ENCODE data around the gene HARBI1.

Gene HARBI1

DNA sequence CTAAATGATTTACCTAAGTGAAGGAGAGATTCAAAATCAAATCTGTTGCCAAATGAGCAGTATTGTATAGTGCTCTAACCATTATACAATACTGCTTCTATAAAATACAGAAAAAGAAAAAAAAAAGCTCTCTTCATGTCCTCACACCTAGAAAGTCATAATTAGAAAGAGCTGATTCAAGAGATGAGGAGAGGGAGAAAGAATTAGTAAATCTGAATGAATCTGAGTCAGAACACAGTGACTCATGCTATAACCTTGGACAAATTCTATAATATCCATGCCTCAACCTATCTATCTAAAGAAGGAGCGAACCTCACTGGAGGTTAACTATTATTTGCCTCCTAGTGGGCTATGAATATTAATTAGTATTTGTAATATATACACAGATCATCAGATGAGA, 52.6 kb downstream of the HARBI1 start:
- Histone ChIP-seq H3K27me3 (ENCODE audit: control insufficient read depth, insufficient read depth, low read length) (no peaks in the 10 kb centered on the region), H3K27ac (no peak overlapping the region), H3K36me3 (ENCODE audit: control insufficient read depth, insufficient read depth, low read length) (no peaks in the 10 kb centered on the region), H3K9me3 (ENCODE audit: control insufficient read depth, low read length) (no peaks in the 10 kb centered on the region), H3K4me3 (ENCODE audit: low read depth, low read length) (no peak overlapping the region), H3K4me1 (peaks cover 4% of the 10 kb centered on the region), H2AFZ (no peak overlapping the region), H3K9ac (no peak overlapping the region), H3K4me2 (ENCODE audit: low read length) (no peak overlapping the region), H3K79me2 (peaks cover 21% of the 10 kb centered on the region)
- no peak for TF ChIP-seq CTCF (IDR thresholded peaks at IDR 0.05)

DNA sequence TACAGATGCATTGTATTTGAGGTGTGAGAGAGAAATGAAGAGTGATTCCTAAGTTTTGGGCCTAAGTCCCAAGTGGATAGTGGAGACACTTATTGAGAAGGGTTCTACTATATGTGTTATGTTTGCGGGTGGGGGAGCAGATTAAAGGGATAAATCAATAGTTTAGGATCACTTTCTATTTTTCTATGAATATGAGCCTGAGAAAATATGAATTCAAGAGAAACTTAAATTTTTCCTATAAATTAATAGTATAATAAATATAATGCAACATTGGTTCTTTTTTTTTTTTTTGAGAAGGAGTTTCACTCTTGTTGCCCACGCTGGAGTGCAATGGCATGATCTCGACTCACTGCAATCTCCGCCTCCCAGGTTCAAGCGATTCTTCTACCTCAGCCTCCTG, 54.5 kb downstream of the HARBI1 start:
- TF ChIP-seq CTCF (IDR thresholded peaks at IDR 0.05), result no peak
- Histone ChIP-seq H3K79me2 (peaks cover 28% of the 10 kb centered on the region), H3K4me1 (peaks cover 7% of the 10 kb centered on the region), H3K4me2 (ENCODE audit: low read length) (no peak overlapping the region), H3K4me3 (ENCODE audit: low read depth, low read length) (no peak overlapping the region), H3K36me3 (ENCODE audit: control insufficient read depth, insufficient read depth, low read length) (no peaks in the 10 kb centered on the region), H3K27ac (no peak overlapping the region), H3K9me3 (ENCODE audit: control insufficient read depth, low read length) (no peaks in the 10 kb centered on the region), H2AFZ (no peak overlapping the region), H3K9ac (no peak overlapping the region), H3K27me3 (ENCODE audit: control insufficient read depth, insufficient read depth, low read length) (no peaks in the 10 kb centered on the region)

DNA sequence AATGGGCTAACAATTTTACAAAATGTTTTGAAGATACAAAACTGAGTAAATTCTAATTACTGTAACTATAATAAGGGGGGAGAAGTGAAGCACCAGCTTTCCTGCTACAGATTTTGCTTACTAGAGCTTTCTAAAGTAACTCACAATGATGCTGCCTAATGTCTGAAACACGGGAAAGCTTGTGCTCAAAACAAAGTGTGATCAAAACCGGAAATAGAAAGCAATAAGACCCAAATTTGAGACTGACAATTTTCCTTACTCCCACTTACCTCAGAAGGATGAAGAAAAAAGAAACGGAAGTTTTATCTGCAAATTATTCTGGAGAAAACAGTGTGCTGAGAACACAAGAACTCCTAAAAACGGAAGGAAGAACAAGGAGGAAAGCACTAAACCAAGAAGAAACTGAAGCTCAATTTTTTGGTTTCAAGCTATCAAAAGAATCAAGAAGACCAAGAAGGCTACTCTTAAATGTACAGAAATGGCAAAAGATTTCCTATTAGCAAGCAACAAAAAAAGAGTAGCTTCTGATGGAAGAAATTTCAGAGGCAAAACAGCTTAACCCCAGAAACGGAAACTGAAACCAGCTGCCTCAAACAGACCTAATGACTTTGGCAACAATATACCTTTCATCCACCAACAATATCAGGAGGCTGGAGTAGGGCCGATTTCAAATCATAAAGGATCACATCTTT, 56.6 kb downstream of the HARBI1 start:
- Histone ChIP-seq H3K27me3 (ENCODE audit: control insufficient read depth, insufficient read depth, low read length) (no peaks in the 10 kb centered on the region), H3K4me1 (peaks cover 7% of the 10 kb centered on the region), H3K27ac (peak overlapping the region; percentile 54), H3K36me3 (ENCODE audit: control insufficient read depth, insufficient read depth, low read length) (no peaks in the 10 kb centered on the region), H3K4me3 (ENCODE audit: low read depth, low read length) (peak overlapping the region; percentile 22), H3K9me3 (ENCODE audit: control insufficient read depth, low read length) (no peaks in the 10 kb centered on the region), H3K4me2 (ENCODE audit: low read length) (peak overlapping the region; percentile 47), H2AFZ (no peak overlapping the region), H3K79me2 (peaks cover 24% of the 10 kb centered on the region), H3K9ac (no peak overlapping the region)
- no peak for TF ChIP-seq CTCF (IDR thresholded peaks at IDR 0.05)

GRCh38 chr11:46559815-46560214, 57.2 kb downstream of the HARBI1 start:
- H3K9ac ChIP-seq, result no peak overlapping the region
- peaks cover 10% of the 10 kb centered on the region for H3K4me1 ChIP-seq
- peaks cover 22% of the 10 kb centered on the region for H3K79me2 ChIP-seq
- H3K36me3 ChIP-seq (ENCODE audit: control insufficient read depth, insufficient read depth, low read length), result no peaks in the 10 kb centered on the region
- H3K27me3 ChIP-seq (ENCODE audit: control insufficient read depth, insufficient read depth, low read length), result no peaks in the 10 kb centered on the region
- no peak overlapping the region for H3K27ac ChIP-seq
- H3K9me3 ChIP-seq (ENCODE audit: control insufficient read depth, low read length), result no peaks in the 10 kb centered on the region
- H3K4me2 ChIP-seq (ENCODE audit: low read length), result no peak overlapping the region
- no peak overlapping the region for H3K4me3 ChIP-seq (ENCODE audit: low read depth, low read length)
- H2AFZ ChIP-seq, result no peak overlapping the region
- no peak for TF ChIP-seq CTCF (IDR thresholded peaks at IDR 0.05)

DNA sequence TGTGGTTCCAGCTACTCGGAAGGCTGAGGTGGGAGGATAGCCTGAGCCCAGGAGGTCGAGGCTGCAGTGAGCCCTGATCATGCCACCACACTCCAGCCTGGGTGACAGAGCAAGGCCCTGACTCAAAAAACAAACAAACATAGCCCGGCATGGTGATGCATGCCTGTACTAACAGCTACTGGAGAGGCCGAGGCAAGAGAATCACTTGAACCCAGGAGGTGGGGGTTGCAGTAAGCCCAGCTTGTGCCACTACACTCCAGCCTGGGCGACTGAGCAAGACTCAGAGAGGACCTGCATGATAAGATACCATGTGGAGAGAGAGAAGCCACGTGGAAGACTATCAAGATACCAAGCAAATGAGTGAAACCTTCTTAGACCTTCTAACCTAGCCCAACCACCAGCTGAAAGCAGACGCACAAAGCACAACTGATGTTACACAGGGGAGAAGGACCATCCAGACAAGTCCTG, 59.3 kb downstream of the HARBI1 start:
- no peak for TF ChIP-seq CTCF (IDR thresholded peaks at IDR 0.05)
- H3K9me3 ChIP-seq (ENCODE audit: control insufficient read depth, low read length), result no peaks in the 10 kb centered on the region

More for the DNA sequence above, 59.3 kb downstream of the HARBI1 start:
- Histone ChIP-seq H3K27ac (no peak overlapping the region), H2AFZ (no peak overlapping the region), H3K4me3 (ENCODE audit: low read depth, low read length) (no peak overlapping the region), H3K36me3 (ENCODE audit: control insufficient read depth, insufficient read depth, low read length) (no peaks in the 10 kb centered on the region), H3K79me2 (peaks cover 21% of the 10 kb centered on the region), H3K4me2 (ENCODE audit: low read length) (no peak overlapping the region), H3K4me1 (peaks cover 15% of the 10 kb centered on the region), H3K27me3 (ENCODE audit: control insufficient read depth, insufficient read depth, low read length) (no peaks in the 10 kb centered on the region), H3K9ac (no peak overlapping the region)

Data from parathyroid adenoma (tissue), 2 donors.